Natural killer cell (primary cell): ENCODE results near the gene AGTRAP. TPM values are rescaled to one million over a fixed set of nuclear protein-coding genes. Genes with fewer than 3 reads are reported as not detected.
A peak's percentile ranks its signal among the peaks of the same experiment; 100 is the strongest.

ENCODE experiments used
- ATAC-seq, 3 donors: fragments of 150-1000 bp in 2 of 3; fragments of 200-7000 bp in 1 of 3; cut with Tn5 transposase; 1 replicate in 1 of 3; 2 replicates in 2 of 3; pipeline ENCODE4 v1.10.0; 2021; ENCODE audit warnings: mild to moderate bottlenecking in 2 of 3, moderate library complexity in 2 of 3
- DNase-seq, 2 donors: peaks; one replicate each; pipeline versions ENCODE4 v3.0.0 to v3.0.0-alpha.2; 2013 to 2021; ENCODE audit warnings: mixed read lengths in 1 of 2
- H3K27ac ChIP-seq: one replicate; pipeline ENCODE4 v1.5.1; 2013; ENCODE audit warnings: mild to moderate bottlenecking, low read length
- H3K27me3 ChIP-seq: one replicate; pipeline ENCODE4 v1.6.1; 2013; ENCODE audit warnings: low read length; ENCODE audit not compliant: control insufficient read depth, insufficient read depth
- H3K36me3 ChIP-seq: one replicate; pipeline ENCODE4 v1.6.1; 2013; ENCODE audit warnings: low read length; ENCODE audit not compliant: control insufficient read depth, insufficient read depth
- H3K4me1 ChIP-seq: one replicate; pipeline ENCODE4 v1.6.1; 2013; ENCODE audit warnings: low read length; ENCODE audit not compliant: control insufficient read depth, insufficient read depth
- H3K4me3 ChIP-seq: one replicate; pipeline ENCODE4 v1.5.1; 2013; ENCODE audit warnings: low read length
- H3K9me3 ChIP-seq: one replicate; pipeline ENCODE4 v1.6.1; 2013; ENCODE audit warnings: low read length; ENCODE audit not compliant: control insufficient read depth, insufficient read depth
- H3K27ac Mint-ChIP-seq, 2 donors: one replicate each; pipeline ENCODE4 v1.8.0; 2022; ENCODE audit warnings: mild to moderate bottlenecking in 2 of 2, mixed read lengths in 2 of 2, moderate library complexity in 1 of 2
- H3K27me3 Mint-ChIP-seq, 2 donors: one replicate each; pipeline ENCODE4 v1.8.0; 2022; ENCODE audit warnings: low read depth in 2 of 2, mixed read lengths in 2 of 2
- H3K36me3 Mint-ChIP-seq: one replicate; pipeline ENCODE4 v1.8.0; 2022; ENCODE audit warnings: mixed read lengths
- H3K4me1 Mint-ChIP-seq, 2 donors: one replicate each; pipeline ENCODE4 v1.8.0; 2022; ENCODE audit warnings: mixed read lengths in 2 of 2
- H3K4me3 Mint-ChIP-seq: one replicate; pipeline ENCODE4 v1.8.0; 2022; ENCODE audit warnings: mild to moderate bottlenecking, moderate library complexity, mixed read lengths
- H3K9me3 Mint-ChIP-seq, 2 donors: one replicate each; pipeline ENCODE4 v1.8.0; 2022; ENCODE audit warnings: mixed read lengths in 2 of 2
- WGBS: methylation state at CpG from one replicate; pipeline ENCODE4 v1.1.7; 2013; ENCODE audit warnings: missing lambda C conversion rate; ENCODE audit not compliant: insufficient coverage; 5-methylcytosine and 5-hydroxymethylcytosine counted together
- intact Hi-C: fragments of 100-400 bp; cut with micrococcal nuclease; formaldehyde crosslinking; loops from one replicate; pipeline ENCODE4 v1.14.2; 2022
- total RNA-seq, 4 donors: library from RNA; stranded (reverse); fragments of 120-200 nt in 1 of 4; gene quantifications; one replicate each; pipeline versions ENCODE4 v1.2.3 to v1.2.4, GENCODE V29; 2013 to 2022
- TF ChIP-seq, protein P1 (sequence below): fragments of 200-600 bp; IDR thresholded peaks from one replicate; pipeline ENCODE4 v1.8.0; 2022; ENCODE audit warnings: antibody characterized with exemption

The AGTRAP gene
- total RNA-seq, 3 donors from 2014 or later (not counting 1 experiment from before 2014, with no cell fraction given): 94.6 to 122 (median 104) TPM

DNA sequence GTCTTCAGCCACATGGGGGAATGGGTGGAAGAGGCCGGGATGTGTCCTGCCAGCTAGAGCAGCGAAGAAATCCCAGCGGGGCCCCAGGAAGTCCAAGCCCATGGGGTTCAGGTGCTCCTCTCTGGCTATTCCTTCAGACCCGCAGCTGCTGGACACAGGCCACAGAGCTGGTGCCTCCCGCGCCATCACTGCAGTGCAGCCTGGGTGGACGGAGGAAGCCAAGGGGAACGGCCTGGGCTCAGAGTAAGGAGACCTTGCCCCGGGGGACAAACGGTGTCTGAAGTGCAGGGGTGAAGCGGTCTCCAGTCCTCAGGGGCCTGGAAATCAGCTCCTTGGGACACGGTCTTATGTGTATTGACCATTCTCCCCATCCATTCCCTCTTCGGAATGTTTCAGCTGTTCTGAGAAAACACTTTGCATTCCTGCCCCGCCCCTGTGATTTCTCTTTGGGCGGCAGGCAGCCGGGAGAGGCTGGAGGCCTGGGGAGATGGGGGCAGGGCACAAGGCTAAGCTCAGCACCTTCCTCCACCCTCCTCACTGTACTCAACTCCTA lies 51.4 kb downstream of the AGTRAP start:
- Mint-ChIP-seq H3K36me3 (no peaks in the 10 kb centered on the region), H3K4me3 (no peak overlapping the region), H3K27ac (no peak overlapping the region), H3K27me3 (no peaks in the 10 kb centered on the region), H3K9me3 (no peaks in the 10 kb centered on the region), H3K4me1 (peaks cover 5 to 26% of the 10 kb centered on the region in 2 donors)
- TF ChIP-seq, protein P1, sequence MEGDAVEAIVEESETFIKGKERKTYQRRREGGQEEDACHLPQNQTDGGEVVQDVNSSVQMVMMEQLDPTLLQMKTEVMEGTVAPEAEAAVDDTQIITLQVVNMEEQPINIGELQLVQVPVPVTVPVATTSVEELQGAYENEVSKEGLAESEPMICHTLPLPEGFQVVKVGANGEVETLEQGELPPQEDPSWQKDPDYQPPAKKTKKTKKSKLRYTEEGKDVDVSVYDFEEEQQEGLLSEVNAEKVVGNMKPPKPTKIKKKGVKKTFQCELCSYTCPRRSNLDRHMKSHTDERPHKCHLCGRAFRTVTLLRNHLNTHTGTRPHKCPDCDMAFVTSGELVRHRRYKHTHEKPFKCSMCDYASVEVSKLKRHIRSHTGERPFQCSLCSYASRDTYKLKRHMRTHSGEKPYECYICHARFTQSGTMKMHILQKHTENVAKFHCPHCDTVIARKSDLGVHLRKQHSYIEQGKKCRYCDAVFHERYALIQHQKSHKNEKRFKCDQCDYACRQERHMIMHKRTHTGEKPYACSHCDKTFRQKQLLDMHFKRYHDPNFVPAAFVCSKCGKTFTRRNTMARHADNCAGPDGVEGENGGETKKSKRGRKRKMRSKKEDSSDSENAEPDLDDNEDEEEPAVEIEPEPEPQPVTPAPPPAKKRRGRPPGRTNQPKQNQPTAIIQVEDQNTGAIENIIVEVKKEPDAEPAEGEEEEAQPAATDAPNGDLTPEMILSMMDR: no peak
- no peak for DNase-seq
- no peak for ATAC-seq
- H3K4me3 ChIP-seq: no peak overlapping the region
- H3K27me3 ChIP-seq: no peaks in the 10 kb centered on the region
- H3K4me1 ChIP-seq: peaks cover 39% of the 10 kb centered on the region
- H3K9me3 ChIP-seq: no peaks in the 10 kb centered on the region
- 80% methylated on average over 16 of the region's 16 CpGs for WGBS
- no peak overlapping the region for H3K27ac ChIP-seq
- peaks cover 20% of the 10 kb centered on the region for H3K36me3 ChIP-seq
- intact Hi-C loops: no loop called here

DNA sequence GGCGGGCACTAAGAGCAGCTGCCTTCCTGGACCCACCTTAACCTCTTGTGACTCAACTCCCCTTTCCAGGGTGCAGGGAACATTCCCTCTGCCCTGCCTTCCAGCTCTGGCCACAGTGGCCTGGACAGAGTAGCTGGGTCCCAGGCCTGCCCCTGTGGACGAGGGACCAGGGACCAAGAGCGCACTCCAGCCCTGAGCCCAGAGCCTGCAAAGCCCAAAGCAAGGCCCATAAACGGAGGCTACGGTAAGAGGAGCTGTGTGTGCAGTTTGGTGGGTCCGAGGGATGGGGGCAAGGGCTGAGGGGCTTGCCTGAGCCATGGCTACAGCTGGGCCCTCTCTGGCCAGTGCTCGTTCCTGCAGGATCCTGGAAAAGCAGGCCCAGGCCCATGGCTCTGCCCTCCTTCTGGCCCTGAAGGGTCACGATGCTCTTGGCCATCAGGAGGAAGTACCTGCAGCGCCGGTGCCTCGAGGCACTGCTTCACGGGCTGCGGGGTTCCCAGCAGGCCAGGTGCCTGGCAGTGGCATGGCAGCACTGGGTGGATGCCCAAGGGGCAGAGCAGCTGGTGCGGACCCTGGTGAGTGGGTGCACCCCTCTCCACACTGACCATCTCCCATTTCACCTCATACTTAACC lies 52.0 kb downstream of the AGTRAP start:
- Histone ChIP-seq H3K4me3 (no peak overlapping the region), H3K36me3 (peaks cover 23% of the 10 kb centered on the region), H3K27ac (no peak overlapping the region), H3K9me3 (no peaks in the 10 kb centered on the region), H3K4me1 (peaks cover 39% of the 10 kb centered on the region), H3K27me3 (no peaks in the 10 kb centered on the region)
- peaks cover 5 to 26% of the 10 kb centered on the region in 2 donors for H3K4me1 Mint-ChIP-seq
- WGBS: 94% methylated on average over 14 of the region's 14 CpGs
- H3K4me3 Mint-ChIP-seq: no peak overlapping the region
- ATAC-seq: no peak
- H3K36me3 Mint-ChIP-seq: no peaks in the 10 kb centered on the region
- intact Hi-C loops: no loop called here
- H3K27ac Mint-ChIP-seq: no peak overlapping the region
- no peak for DNase-seq
- H3K27me3 Mint-ChIP-seq: no peaks in the 10 kb centered on the region
- TF ChIP-seq, protein P1: no peak
- no peaks in the 10 kb centered on the region for H3K9me3 Mint-ChIP-seq

DNA sequence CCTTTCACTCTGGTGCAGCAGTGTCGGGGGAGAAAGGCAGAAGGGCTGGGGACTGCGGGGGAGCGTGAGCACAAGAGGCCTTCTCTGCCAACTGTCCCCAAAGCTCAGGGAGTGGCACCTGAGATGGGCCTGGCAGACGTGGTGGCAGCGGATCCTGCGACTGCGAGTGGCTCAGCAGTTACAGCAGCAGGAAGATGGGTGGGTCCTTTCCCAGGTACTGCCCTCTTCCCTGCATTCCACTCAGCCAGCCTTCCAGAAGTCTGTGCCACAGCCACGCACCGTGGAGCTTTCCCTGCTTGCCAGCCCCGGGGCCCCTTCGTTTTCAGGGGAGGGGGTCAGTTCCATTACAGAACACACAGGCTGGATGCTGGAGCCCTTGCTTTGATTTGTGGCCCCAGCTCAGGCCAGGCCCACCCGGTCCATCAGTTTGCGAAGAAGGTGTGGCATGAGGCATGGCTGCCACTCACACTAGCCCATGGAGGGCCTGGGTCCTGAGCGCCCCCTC lies 52.7 kb downstream of the AGTRAP start:
- ATAC-seq: no peak
- TF ChIP-seq, protein P1: no peak
- peak overlapping the region in 1 of 2 donors; percentile 38 for H3K27ac Mint-ChIP-seq
- peaks cover 5 to 26% of the 10 kb centered on the region in 2 donors for H3K4me1 Mint-ChIP-seq
- no peaks in the 10 kb centered on the region for H3K36me3 Mint-ChIP-seq
- H3K27me3 Mint-ChIP-seq: no peaks in the 10 kb centered on the region
- Histone ChIP-seq H3K4me1 (peaks cover 39% of the 10 kb centered on the region), H3K27ac (no peak overlapping the region), H3K9me3 (no peaks in the 10 kb centered on the region), H3K27me3 (no peaks in the 10 kb centered on the region), H3K4me3 (no peak overlapping the region), H3K36me3 (peaks cover 24% of the 10 kb centered on the region)
- 96% methylated on average over 14 of the region's 14 CpGs for WGBS
- DNase-seq: no peak
- H3K9me3 Mint-ChIP-seq: no peaks in the 10 kb centered on the region
- intact Hi-C loops: no loop called here
- no peak overlapping the region for H3K4me3 Mint-ChIP-seq
